GM21529 (cell line): Measurements from ENCODE around the gene MFAP3.
"Not testable (repeated sequence)": the region's sequence is repeated elsewhere in the genome, so short reads cannot be mapped to it uniquely, and the experiment has no call there.

Experiments used
- ATAC-seq: cut with Tn5 transposase; IDR thresholded peaks from one replicate; pipeline ENCODE4 v1.9.1; 2021; ENCODE audit not compliant: unreplicated experiment

MFAP3 gene

DNA sequence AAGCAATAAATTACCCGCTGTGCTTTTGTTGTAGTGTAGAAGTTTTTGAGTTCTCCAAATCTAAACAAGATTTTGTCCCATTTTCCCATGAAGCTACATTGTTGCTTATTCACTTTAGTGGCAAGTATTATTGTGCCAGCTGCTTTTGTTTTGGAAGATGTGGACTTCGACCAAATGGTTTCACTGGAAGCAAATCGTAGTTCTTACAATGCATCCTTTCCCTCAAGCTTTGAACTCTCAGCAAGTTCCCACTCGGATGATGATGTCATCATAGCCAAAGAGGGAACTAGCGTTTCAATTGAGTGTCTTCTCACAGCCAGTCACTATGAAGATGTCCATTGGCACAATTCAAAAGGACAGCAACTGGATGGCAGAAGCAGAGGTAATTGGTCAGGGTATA is 10.9 kb downstream of the MFAP3 start:
- no peak for ATAC-seq

DNA sequence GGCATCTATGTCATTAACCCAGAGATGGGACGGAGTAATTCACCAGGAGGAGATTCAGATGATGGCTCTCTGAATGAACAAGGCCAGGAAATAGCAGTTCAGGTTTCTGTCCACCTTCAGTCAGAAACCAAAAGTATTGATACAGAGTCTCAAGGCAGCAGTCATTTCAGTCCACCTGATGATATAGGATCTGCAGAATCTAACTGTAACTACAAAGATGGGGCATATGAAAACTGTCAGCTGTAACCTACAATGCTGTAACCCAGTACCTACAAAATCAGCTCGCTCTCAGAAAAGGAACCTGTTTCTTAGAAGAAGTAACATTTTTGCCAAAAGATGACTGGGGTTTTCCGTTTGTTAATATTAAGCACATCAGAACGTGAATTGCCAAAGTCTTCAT is 14.7 kb downstream of the MFAP3 start:
- no peak for ATAC-seq

DNA sequence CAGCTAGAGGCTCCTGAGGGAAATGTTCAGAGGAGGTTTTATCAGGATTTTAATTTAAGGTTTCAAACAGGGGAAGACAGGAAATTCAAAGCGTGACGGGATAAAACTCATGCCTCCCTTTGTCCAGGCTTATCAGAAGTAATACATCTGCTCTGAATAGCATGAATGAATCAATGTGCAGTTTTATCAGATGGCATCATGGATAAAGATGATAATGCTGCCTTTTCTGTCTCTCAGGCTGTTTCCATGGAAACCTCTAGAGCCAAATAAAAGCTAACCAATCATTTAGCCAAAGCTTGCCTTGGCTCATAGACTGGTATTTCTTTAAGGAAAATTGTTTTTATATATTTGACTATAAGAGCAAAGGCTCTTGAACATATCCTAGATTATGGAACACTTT is 16.4 kb downstream of the MFAP3 start:
- no peak for ATAC-seq

DNA sequence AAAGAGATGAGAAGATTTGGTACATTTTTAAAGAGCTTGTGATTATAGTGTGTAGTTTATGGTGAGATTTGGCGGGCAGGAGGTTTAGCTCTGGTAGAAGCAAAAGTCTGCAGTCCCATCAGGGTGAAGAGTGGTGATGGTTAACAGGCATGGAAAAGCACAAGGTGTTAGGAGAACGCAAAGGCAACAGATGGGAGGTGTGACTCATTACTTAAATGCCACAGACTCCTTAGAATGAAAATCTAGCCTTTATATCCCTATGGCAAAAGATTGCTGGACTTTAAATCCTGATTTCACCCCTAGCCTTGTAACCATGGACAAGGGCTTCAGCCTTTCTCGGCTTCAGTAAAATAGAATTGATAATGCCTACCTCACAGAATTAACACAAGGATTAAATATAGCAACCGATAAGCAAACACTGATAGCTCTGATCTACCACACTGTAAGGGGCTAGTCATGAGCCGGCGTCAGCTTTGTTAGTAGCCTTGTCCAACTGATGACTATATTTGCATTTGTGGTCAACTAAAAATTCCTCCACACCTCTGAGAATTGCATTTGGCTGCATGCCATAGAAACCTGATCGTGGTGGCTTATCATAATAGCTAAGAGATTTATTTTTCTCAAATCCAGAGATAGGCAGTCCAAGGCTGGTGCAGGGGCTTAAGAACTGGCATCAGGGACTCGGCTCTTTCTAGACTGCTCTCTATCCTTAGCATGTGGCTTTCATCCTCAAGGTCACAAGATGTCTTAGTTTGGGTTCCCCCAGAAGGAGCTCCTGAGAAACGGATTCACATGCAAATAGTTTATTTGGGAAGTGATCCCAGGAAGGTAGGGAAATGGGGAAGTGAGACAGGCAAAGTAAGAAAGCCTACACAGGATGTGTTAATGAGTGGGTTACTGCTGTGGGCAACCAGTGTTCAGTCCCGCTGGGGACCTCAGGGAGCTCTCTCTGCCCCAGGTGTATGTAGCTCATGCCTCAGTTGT is 19.6 kb downstream of the MFAP3 start:
- ATAC-seq = peak; percentile 60

DNA sequence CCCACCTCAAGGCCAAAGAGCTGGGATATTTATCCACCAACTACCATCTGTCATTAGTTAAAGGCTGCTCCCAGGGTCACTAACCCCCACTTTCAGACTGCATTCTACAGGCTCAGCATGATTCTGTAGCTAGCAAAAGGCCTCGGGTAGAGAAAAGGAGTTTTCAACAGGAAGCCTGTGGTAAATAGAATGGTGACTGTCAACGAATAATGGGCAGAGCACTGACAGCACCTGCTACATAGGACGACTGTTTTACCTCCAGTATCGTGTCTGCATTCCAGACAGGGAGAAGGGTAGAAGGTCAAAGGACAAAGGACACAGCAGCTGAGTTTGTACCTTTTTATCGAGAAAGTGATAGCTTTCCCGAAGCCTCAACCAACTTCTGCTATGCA is 20.3 kb downstream of the MFAP3 start:
- ATAC-seq = peak; percentile 34

DNA sequence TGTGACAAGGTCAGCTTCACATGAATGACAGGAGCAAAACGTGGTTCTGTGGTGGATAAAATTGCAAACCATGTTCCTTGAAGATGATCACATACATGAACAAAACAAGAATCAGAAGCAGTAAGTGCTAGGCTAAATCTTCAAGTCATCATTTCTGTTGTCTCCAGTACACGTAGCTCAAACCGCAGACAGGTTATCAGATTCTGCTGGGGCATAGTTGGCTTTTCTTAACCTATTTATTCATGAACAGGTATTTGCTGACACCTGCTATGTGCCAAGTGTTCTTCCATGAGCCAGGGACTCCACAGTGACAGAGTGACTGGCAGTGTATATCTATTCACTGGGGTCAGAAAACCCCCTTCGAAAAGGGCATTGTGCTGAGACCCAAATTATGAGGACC is 20.8 kb downstream of the MFAP3 start:
- no peak for ATAC-seq

DNA sequence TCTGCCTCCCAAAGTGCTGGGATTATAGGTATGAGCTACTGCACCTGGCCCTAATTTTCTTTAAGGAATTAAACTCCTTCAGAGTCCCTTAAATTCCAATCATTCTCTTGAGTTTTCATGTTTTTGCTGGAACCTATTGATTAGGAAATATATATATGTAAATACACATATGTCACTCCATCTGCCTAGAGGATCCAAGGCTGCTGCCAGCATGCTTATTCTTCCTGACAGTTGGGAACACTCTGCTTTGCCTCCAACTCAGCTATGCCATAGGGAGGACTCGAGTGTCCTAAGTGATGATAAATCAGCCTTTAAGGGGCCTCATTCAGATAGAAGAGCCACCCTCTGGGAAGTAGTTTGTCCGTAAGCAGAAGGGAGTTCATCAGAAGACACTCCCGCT is 21.8 kb downstream of the MFAP3 start:
- ATAC-seq = no peak

DNA sequence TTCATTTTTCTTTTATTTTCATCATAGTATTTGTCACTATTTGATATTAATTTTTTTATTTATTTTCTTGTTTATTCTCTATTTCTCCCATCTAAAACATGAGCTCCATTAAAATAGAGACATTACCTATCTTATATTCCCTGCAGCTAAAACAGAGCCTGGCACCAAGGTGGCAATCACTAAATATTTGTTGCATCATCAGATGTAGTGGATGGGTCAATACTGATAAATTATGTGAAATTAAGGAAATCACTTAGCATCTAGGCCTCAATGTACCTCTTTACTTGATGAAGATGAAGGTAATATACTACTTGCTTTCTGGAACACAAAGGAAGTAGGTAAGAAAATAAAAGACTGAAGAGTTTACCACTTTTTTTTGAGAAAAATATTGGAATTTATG is 24.6 kb downstream of the MFAP3 start:
- ATAC-seq = no peak

DNA sequence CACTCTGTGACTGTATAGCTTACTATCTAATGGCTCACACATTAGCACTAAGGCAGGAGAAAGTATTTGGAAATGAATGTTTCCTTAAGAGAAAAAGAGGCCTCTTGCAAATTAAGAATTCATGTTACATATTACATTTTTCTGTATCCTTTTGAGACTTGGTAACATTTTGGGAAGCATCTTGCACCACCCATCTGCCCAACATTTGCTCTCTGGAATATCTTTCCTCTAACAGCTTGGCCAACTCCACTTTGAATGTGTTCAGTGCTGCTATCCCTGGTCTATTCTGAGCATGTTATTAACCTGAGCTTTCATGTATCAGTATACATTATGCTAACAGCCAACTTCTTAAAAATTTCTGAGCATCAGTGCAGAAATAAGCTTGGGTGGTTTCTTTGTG is 27.2 kb downstream of the MFAP3 start:
- no peak for ATAC-seq

DNA sequence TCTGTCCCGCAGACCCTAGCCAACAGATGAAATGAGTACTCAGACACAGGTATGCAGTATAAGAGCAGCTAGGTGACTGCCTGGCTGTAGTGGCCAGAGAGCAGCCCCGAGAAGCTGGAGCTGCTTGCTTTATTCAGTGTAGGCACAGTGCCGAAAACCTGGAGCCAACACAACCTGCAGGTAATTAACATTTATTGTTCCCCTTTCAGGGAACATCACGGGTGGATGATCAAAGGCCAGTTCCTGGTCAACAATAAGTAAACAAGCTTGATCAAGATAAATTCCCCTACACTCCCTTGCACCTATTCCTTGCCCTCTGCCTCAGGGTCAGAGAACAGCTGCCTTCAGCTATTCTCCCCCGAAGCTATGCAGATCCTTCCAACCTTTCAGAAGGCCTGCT is 31.1 kb downstream of the MFAP3 start:
- not testable (repeated sequence) for ATAC-seq

DNA sequence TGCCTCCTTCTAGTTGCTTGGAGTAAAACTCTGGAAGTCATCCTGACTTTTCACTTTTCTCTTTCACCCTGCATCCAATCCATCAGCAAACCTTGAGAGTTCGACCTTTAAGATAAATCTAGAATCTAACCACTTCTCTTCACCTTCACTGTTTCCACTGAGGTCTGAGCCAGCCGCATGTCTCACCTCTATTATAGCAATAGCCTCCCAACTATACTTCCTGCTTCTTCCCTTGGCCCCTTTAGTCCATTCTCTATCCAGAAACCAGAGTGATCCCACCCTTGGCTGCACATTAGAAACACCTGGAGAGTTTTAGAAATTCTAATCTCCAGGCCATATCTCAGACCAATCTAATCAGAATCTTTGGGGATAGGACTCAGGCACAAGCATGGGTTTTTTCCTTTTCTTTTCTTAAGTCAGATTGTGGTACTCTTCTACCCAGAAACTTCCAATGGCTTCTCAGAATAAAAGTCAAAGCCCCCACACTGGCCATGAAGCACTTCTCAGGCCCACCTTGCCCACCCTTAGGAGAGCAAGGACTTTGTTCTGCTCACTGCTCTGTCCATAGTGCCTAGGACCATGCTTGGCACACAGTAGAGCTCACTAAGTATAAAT is 33.1 kb downstream of the MFAP3 start:
- ATAC-seq = peak; percentile 7

DNA sequence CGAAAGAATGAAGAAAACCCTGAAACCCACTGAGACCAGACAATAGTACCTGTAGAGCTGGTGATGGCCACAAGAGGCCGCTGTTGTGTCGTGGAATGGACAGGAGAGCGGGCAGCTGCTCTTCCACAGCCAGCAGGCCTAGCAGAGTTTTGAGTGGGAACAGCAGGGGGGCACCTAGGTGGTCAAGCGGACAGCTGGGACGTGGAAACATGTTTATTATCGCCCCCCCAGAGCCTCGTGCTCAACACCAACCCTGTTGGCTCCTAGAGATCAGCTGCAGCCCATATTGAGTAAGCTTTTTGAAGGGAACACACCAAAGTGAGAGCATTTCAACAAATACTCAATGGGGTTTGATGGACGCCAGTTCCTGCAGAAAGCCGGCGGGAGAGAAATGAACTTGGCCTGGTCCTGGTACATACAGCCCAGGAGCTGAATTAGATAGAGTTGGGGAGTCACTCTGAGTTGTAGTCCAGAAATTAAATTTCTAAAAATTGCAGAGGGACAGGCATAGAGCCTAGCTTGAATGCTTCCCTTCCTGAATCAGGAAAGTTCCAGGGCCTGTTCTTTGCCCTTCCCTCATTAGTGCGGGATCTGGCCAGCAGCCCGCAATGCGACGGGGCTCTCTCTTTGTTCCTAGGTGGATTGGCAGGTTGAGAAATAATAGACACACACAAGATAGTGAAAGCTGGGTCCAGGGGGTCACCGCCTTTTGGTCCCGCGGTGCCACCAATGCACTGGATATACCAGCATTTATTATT is 33.8 kb downstream of the MFAP3 start:
- ATAC-seq = peak; percentile 97

DNA sequence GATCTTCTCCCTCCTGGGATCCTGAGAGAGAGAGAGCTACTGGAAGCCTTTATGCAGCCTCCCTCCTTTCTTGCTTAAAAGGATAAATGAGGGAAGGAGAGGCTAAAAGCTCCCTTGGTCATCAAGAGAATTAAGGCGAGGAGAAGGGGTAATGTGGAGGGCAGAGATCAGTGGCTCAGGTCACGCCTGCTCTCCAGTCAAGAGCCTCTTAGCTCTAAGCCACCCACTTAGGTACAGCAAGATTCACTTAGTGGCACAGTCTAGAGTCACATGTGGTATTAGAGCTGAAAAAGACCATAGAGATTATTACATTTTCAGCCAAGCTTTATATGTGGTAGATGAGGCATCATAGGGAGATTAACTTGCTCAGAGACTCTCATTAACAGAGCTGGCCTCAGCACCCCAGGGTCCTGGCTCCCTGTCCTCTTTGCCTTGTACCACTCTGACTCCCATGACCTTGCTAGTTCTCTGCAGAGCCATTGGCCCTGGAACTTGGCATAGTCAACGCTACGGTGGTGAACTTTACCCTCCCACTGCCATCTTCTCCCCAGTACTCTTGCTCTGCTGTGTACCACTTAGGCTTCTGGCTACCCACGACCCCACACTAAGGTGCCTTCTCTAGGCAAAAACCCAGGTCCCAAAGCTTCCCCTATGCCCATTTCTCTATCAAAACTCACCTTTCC is 37.6 kb downstream of the MFAP3 start:
- ATAC-seq = no peak

DNA sequence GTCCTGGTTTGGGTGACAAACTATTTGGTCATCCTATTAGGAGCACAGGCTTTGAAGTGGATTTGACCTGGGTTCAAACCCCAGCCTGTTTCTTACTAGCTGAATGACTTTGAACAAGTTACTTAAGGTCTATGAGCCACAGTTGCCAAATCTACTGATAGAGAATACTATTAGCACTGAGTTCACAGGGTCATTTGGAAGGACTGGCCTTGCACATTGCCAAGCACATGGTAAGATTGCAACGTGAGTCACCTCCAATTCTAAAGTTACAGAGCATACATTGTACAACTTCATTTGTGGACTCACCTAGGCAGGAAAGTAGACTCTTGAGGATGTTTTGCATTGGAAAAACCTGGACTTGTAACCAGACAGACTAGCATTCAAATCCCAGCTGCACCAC is 38.9 kb downstream of the MFAP3 start:
- ATAC-seq = no peak

DNA sequence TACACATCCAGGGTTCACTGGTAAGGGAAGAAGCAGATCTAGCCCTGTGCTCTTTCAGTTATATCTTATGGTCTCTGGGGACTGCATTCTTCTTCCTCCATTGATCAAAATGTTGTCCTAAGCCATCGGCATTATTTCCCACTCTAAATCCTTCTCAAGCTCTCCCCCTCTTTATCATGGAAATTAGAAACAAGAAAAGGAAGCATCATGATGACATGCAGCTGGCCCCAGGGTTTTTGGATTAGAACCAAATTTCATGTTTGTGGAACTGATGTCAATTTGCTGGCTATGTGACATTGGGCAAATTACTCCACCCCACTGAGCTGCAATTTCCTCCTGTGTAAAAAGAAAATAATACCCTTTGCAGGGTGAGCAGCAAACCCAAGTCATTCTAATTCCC is 39.5 kb downstream of the MFAP3 start:
- ATAC-seq = no peak

DNA sequence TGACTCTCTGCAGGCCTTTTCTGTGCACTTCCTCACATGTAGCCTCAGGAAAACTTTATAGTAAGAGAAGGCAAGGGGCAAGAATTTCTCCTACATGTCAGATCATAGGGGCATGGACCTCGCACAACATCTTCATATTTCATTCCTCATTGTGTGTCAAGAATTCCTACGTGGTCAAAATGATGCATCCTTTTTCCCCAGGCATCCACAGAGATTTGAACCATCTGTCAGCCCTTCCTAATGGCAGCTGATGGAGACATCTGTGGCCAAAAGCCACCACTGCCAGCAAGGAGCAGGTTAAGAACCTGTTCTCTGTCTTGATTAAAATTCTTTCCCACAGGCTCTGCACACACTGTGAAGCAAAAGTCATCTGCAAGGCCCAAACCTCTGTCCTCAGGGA is 42.5 kb downstream of the MFAP3 start:
- no peak for ATAC-seq

DNA sequence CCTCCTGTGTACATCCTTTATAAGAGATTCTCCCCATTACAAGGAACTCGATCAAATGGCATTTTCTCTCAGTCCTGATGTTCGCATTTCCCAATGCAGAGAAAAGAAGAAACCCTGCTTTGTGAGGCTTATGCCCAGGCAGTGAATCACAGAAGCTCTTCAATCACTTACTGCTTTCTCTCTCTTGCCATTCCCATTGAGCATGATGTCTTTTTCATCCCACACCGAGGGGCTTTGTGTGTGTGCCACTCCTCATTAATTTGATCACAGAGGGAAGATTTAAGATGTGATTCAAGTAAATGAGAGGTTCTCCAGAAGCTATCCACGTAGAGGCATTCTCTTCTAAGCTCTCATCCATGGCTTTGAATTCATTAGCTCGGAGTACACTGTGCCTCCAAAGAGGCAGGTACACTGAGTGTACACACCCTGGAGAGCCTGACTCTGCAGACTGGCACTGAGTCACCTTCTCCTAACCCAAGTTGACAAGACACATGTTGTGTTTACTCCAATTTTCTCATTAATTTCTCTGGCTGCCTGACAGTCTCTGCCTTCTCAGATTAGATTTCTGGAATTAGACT is 45.4 kb downstream of the MFAP3 start:
- no peak for ATAC-seq

DNA sequence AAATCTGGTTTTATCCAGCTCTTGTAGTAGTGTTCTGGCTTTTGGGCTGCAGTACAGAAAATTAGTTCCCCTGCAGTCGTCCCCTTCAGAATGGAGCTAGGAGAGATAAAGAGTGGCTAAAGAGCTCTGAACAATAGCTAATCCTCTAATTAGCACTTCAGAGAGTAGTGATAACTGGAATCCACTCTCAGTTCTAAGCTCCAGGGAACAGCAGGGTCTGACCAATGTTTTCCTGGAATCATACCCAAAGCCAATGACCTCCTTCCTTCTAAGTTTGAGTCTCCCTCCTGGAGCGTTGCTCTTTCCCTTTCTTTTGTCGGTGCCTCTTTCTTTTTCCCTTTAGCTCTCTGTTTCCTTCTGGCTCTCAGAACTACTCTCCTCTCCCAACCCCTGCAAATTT is 47.4 kb downstream of the MFAP3 start:
- ATAC-seq = no peak

DNA sequence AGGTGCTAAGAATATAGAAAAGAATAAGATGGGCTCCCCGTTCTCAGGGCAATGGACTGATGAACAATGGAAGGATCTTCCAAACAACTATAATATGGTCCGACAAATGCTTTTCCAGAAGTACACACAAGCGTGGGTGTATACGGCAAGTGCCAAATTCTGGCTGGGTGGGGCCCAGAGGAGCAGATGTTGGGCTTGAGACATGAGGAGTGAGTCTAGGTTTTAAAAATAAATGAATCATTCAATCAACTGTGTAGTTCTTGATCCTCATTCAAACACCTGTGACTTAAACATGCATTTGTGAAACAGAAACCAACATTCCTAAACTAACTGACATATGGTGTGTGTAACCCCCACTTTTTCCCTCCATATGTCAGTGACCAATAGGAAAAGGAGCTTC is 47.9 kb downstream of the MFAP3 start:
- no peak for ATAC-seq

DNA sequence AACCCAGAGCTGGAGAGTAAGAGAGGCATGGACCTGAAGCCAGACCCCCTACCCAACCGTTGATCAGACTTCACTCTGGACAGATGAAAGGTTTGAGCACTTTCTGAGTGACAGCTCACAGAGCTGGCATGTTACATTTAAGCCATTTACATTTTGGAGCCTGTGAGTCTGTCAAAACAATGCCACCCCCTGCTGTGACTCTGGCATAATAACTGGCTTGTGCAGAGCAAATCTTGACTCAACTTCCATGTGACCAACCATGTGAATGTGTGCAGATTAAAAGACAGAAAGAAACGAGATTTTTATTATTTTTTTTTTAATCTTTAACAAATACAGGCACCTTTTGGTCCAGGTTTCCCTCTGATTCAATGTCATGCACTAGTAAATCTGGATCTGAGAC is 48.5 kb downstream of the MFAP3 start:
- no peak for ATAC-seq

DNA sequence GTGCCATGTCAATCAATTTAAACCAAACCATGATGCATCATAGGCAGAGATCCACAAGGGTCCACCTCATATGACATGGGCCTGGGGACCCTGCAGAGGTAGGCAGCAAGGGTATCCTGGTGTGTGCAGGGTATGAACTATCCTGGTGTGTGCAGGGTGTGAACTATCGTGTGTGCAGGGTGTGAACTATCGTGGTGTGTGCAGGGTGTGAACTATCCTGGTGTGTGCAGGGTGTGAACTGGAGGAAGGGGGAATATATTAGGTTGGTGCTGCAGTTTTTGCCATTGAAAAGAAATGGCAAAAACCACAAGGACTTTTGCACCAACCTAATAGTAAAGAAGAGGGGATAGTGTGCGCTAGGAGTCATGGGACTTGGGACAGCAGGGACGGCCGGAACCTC is 50.0 kb downstream of the MFAP3 start:
- no peak for ATAC-seq
